Measurements from ENCODE around the gene REXO1. TPM values are rescaled to one million over a fixed set of nuclear protein-coding genes. Genes with fewer than 3 reads are reported as not detected.

REXO1 gene
- total and polyA plus RNA-seq, 2 donors (not counting 3 experiments of a cell fraction or from before 2014, with no cell fraction given), result 41.1 to 56.9 TPM

DNA sequence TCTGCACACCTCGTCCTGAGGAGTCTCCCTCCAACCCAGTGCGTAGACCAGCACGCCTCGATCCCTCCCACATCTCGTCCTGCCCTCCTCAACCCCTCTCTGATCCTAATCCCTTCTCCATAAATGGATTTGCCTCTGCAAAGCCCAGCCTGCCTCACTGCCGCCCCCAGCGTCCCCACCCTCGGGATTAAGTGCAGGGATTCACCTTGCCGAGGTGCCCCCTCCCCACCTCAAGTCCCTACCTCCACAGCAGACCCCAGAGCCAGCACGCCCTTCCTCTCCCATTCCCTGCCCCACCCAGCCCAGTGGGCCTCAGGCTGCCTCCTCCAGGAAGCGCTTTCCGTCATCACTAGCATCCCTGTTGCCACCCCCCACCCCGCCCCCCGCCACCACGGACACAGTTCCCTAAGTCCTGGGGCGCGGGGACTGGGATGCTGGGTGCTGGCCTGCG is 11.1 kb upstream of the REXO1 start:
- BruUV-seq (replicated peaks), result no TSS peak
- Histone ChIP-seq H3K36me3 (ENCODE audit: control insufficient read depth in 2 of 2, extremely low read depth in 1 of 2, insufficient read depth in 2 of 2, low read length in 2 of 2) (no peaks in the 10 kb centered on the region), H3K9me1 (replicated peaks; ENCODE audit: control insufficient read depth, extremely low read depth, insufficient read depth, low read length) (no peaks in the 10 kb centered on the region), H3K4me2 (ENCODE audit: insufficient read depth, low read length) (no peak overlapping the region), H2AFZ (ENCODE audit: low read depth, low read length) (no peak overlapping the region), H4K20me1 (replicated peaks; ENCODE audit: control insufficient read depth, extremely low read depth, insufficient read depth, low read length) (no peaks in the 10 kb centered on the region), H3K9ac (replicated peaks; ENCODE audit: extremely low read depth, insufficient read depth, low read length) (no peak overlapping the region), H3K27ac (ENCODE audit: insufficient read depth, low read depth, low read length) (no peak overlapping the region), H3K9me3 (replicated peaks; ENCODE audit: control insufficient read depth, insufficient read depth, low read length) (no peaks in the 10 kb centered on the region), H3K4me3 (replicated peaks in 1 of 3; ENCODE audit: insufficient read depth in 1 of 3, low read depth in 1 of 3, low read length in 3 of 3) (no peak overlapping the region), H3K4me1 (ENCODE audit: control insufficient read depth, extremely low read depth, insufficient read depth, low read length) (peaks cover 51% of the 10 kb centered on the region), H3K79me2 (ENCODE audit: control insufficient read depth, insufficient read depth, low read length) (peaks cover 82% of the 10 kb centered on the region), H3K27me3 (ENCODE audit: control insufficient read depth in 2 of 2, insufficient read depth in 2 of 2, low read length in 2 of 2) (no peaks in the 10 kb centered on the region)
- ChIA-PET CTCF (no interaction called here), POLR2A (no interaction called here)
- intact Hi-C loops (cut with micrococcal nuclease), result no loop called here
- dilution Hi-C loops (cut with MboI; ENCODE audit: extremely low pct_ligation_motif_present, low sequenced_read_pairs), result no loop called here
- no peak for DNase-seq (ENCODE audit: low read depth, low spot score)
- no peak for FAIRE-seq
- TF ChIP-seq FOS (IDR thresholded peaks at IDR 0.05; ENCODE audit: borderline replicate concordance, insufficient read depth, low read length), result no peak

DNA sequence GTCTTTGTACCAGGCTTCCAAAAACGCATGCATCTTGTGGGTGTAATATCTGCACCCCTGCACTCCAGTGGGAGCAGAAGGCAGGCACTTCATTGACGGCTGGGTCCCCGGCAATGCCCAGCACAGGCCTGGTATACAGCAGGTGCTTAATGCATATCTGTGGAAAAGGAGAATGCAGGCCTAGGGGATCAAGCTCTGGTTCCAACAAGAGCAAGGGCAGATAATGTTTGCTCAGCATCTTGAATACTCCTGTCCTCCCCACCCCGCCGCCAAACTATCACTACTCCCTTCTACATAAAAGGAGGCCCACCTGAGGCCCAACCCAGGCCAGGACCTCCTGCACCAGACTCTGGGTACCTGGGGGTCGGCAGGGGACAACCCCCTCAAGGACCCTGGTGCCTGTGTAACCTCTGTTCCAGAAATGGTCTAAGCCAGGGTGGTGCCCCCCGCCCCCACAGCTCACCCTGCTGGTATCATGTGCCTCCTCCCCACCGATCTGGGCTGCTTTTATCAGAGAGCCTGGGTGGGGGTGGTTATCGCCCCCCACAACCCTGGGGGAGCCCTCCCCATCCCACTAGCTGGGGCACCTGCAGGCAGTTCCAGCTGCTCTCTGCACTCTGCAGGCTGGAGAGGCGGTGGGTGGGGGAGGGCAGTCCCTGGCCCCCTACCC is 10.3 kb upstream of the REXO1 start:
- H3K9ac ChIP-seq (replicated peaks; ENCODE audit: extremely low read depth, insufficient read depth, low read length), result no peak overlapping the region
- H3K27me3 ChIP-seq (ENCODE audit: control insufficient read depth in 2 of 2, insufficient read depth in 2 of 2, low read length in 2 of 2), result no peaks in the 10 kb centered on the region
- H3K9me1 ChIP-seq (replicated peaks; ENCODE audit: control insufficient read depth, extremely low read depth, insufficient read depth, low read length), result no peaks in the 10 kb centered on the region
- no TSS peak for BruUV-seq (replicated peaks)
- FAIRE-seq (no peak), DNase-seq (ENCODE audit: low read depth, low spot score) (no peak)
- no peak overlapping the region for H2AFZ ChIP-seq (ENCODE audit: low read depth, low read length)
- peaks cover 51% of the 10 kb centered on the region for H3K4me1 ChIP-seq (ENCODE audit: control insufficient read depth, extremely low read depth, insufficient read depth, low read length)
- H4K20me1 ChIP-seq (replicated peaks; ENCODE audit: control insufficient read depth, extremely low read depth, insufficient read depth, low read length), result no peaks in the 10 kb centered on the region
- H3K4me3 ChIP-seq (replicated peaks in 1 of 3; ENCODE audit: insufficient read depth in 1 of 3, low read depth in 1 of 3, low read length in 3 of 3), result no peak overlapping the region
- intact Hi-C loops (cut with micrococcal nuclease) (no loop called here), dilution Hi-C loops (cut with MboI; ENCODE audit: extremely low pct_ligation_motif_present, low sequenced_read_pairs) (no loop called here)
- H3K4me2 ChIP-seq (ENCODE audit: insufficient read depth, low read length), result no peak overlapping the region
- H3K36me3 ChIP-seq (ENCODE audit: control insufficient read depth in 2 of 2, extremely low read depth in 1 of 2, insufficient read depth in 2 of 2, low read length in 2 of 2), result no peaks in the 10 kb centered on the region
- CTCF ChIA-PET, result interaction anchor here (1.3 to 1.6 kb wide), 2 partner anchors 9 to 32 kb away, joined by 3 to 6 read pairs; no protein-coding TSS in a partner anchor
- peaks cover 86% of the 10 kb centered on the region for H3K79me2 ChIP-seq (ENCODE audit: control insufficient read depth, insufficient read depth, low read length)
- no peaks in the 10 kb centered on the region for H3K9me3 ChIP-seq (replicated peaks; ENCODE audit: control insufficient read depth, insufficient read depth, low read length)
- POLR2A ChIA-PET, result no interaction called here
- TF ChIP-seq GATA2 (IDR thresholded peaks at IDR 0.05; ENCODE audit: insufficient read depth, insufficient read length, low read depth, low read length), result no peak
- TF ChIP-seq, protein P1, sequence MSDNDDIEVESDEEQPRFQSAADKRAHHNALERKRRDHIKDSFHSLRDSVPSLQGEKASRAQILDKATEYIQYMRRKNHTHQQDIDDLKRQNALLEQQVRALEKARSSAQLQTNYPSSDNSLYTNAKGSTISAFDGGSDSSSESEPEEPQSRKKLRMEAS (IDR thresholded peaks at IDR 0.05; ENCODE audit: insufficient read depth, insufficient read length), result no peak
- TF ChIP-seq JUN (IDR thresholded peaks at IDR 0.05; ENCODE audit: borderline replicate concordance, insufficient read depth, insufficient read length, low read depth), result no peak
- no peak for TF ChIP-seq FOS (IDR thresholded peaks at IDR 0.05; ENCODE audit: borderline replicate concordance, insufficient read depth, low read length)
- TF ChIP-seq, protein P2, sequence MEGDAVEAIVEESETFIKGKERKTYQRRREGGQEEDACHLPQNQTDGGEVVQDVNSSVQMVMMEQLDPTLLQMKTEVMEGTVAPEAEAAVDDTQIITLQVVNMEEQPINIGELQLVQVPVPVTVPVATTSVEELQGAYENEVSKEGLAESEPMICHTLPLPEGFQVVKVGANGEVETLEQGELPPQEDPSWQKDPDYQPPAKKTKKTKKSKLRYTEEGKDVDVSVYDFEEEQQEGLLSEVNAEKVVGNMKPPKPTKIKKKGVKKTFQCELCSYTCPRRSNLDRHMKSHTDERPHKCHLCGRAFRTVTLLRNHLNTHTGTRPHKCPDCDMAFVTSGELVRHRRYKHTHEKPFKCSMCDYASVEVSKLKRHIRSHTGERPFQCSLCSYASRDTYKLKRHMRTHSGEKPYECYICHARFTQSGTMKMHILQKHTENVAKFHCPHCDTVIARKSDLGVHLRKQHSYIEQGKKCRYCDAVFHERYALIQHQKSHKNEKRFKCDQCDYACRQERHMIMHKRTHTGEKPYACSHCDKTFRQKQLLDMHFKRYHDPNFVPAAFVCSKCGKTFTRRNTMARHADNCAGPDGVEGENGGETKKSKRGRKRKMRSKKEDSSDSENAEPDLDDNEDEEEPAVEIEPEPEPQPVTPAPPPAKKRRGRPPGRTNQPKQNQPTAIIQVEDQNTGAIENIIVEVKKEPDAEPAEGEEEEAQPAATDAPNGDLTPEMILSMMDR (IDR thresholded peaks at IDR 0.05; ENCODE audit: extremely low read depth in 1 of 2, insufficient read depth in 1 of 2, low read depth in 1 of 2, low read length in 2 of 2), result no peak
- no peak for TF ChIP-seq POLR2A (IDR thresholded peaks at IDR 0.05; ENCODE audit: low read depth, low read length)
- no peak for TF ChIP-seq EZH2 (IDR thresholded peaks at IDR 0.05; ENCODE audit: borderline replicate concordance, low read depth, low read length, severe bottlenecking)
- no peak for TF ChIP-seq POLR2AphosphoS5 (IDR thresholded peaks at IDR 0.05; ENCODE audit: insufficient read depth, low read depth, low read length)
- TF ChIP-seq MYC (IDR thresholded peaks at IDR 0.05; ENCODE audit: low read depth, low read length), result no peak
- no peak overlapping the region for H3K27ac ChIP-seq (ENCODE audit: insufficient read depth, low read depth, low read length)

Measured in endothelial cell of umbilical vein (primary cell).